IPS-NIHi11 (cell line): ENCODE data around the gene TUBB8.
"Not testable (repeated sequence)": the region's sequence is repeated elsewhere in the genome, so short reads cannot be mapped to it uniquely, and the experiment has no call there.

Source experiments
- DNase-seq: peaks from one replicate; pipeline ENCODE4 v3.0.0; 2012; ENCODE audit warnings: mixed read lengths, low spot score

TUBB8 gene

GRCh38 chr10:47864-48263 lies 1.2 kb downstream of the TUBB8 start:
- not testable (repeated sequence) for DNase-seq

- DNase-seq: not testable (repeated sequence)
Measured at GRCh38 chr10:13315-13635, 35.8 kb downstream of the TUBB8 start.

- not testable (repeated sequence) for DNase-seq
Measured at GRCh38 chr10:12444-13314, 36.4 kb downstream of the TUBB8 start.

- not testable (repeated sequence) for DNase-seq
Measured at GRCh38 chr10:11260-11659, 37.8 kb downstream of the TUBB8 start.

- not testable (repeated sequence) for DNase-seq
Measured at GRCh38 chr10:10261-10971, 38.7 kb downstream of the TUBB8 start.
